GM13977 (cell line): ENCODE measurements around the gene CARD8.

Experiments
- DNase-seq: peaks from one replicate; pipeline ENCODE4 v3.0.0; 2012; ENCODE audit warnings: low spot score
- in situ Hi-C: fragments of 300-500 bp; cut with MboI; formaldehyde crosslinking; loops from one replicate; pipeline ENCODE4 v1.12.0; 2022; ENCODE audit warnings: low sequenced_read_pairs, low pct_unique_long_range_greater_than_20kb, mixed read lengths, inconsistent platforms; ENCODE audit not compliant: unreplicated experiment
- TF ChIP-seq, protein P1 (sequence below): IDR thresholded peaks from 2 replicates; pipeline ENCODE4 v1.5.1; 2012; ENCODE audit warnings: mild to moderate bottlenecking, control low read depth; ENCODE audit not compliant: insufficient read depth; ENCODE audit errors: extremely low read depth, missing control alignments

CARD8 gene, protein sequence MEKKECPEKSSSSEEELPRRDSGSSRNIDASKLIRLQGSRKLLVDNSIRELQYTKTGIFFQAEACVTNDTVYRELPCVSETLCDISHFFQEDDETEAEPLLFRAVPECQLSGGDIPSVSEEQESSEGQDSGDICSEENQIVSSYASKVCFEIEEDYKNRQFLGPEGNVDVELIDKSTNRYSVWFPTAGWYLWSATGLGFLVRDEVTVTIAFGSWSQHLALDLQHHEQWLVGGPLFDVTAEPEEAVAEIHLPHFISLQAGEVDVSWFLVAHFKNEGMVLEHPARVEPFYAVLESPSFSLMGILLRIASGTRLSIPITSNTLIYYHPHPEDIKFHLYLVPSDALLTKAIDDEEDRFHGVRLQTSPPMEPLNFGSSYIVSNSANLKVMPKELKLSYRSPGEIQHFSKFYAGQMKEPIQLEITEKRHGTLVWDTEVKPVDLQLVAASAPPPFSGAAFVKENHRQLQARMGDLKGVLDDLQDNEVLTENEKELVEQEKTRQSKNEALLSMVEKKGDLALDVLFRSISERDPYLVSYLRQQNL

DNA sequence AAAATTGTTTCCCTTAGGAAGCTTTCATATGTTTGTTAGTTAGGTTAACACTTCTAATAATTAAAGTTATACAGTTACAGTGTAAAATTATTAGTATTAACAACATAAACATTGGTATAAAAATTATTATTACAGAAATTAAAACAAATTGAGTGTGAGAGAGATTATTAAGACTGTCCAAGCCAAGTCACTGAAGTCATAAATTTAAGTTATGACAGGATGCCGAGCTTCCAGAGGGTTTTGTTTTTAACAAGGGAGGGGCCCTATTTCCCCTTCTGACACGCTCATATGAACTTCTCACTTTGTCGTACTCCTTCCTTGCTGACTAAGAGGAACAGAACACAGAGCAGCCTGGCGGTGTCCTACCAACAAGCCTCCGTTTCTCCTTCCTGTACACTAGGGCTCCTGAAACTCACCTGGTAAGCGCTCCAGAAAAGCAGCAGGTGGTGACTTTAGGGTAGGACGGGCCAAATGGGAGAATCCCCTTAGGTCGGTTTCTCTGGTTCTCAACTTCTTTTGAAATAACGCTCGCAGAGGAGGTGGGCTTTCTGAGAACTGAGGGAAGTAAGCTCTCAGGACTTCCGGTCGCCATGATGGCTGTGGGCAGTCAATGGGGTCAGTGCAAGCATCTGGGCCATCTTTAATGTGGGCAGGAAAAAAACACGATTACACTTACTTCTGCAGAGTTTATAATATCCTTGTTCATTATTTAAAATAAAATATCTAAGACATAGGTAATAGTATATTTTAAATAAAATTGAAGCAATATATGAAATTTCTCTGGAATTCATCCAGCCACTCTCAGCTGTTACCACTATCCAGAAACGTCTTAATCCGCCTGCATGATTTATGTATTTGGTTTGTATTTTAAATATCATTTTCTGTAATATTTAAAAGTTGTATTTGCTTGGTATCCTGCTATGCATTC, at the start of gene CARD8:
Gene CARD8 (minus strand): TSS at position 537 of the 928 bp plus-strand sequence. CDS start 14,892 bp downstream, outside the sequence.
- TF ChIP-seq, protein P1, sequence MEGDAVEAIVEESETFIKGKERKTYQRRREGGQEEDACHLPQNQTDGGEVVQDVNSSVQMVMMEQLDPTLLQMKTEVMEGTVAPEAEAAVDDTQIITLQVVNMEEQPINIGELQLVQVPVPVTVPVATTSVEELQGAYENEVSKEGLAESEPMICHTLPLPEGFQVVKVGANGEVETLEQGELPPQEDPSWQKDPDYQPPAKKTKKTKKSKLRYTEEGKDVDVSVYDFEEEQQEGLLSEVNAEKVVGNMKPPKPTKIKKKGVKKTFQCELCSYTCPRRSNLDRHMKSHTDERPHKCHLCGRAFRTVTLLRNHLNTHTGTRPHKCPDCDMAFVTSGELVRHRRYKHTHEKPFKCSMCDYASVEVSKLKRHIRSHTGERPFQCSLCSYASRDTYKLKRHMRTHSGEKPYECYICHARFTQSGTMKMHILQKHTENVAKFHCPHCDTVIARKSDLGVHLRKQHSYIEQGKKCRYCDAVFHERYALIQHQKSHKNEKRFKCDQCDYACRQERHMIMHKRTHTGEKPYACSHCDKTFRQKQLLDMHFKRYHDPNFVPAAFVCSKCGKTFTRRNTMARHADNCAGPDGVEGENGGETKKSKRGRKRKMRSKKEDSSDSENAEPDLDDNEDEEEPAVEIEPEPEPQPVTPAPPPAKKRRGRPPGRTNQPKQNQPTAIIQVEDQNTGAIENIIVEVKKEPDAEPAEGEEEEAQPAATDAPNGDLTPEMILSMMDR, result no peak
- in situ Hi-C loops, result loop anchor here (25.0 kb wide), 1 partner anchor 293 kb away; no protein-coding TSS in a partner anchor
- peak; percentile 61 for DNase-seq

DNA sequence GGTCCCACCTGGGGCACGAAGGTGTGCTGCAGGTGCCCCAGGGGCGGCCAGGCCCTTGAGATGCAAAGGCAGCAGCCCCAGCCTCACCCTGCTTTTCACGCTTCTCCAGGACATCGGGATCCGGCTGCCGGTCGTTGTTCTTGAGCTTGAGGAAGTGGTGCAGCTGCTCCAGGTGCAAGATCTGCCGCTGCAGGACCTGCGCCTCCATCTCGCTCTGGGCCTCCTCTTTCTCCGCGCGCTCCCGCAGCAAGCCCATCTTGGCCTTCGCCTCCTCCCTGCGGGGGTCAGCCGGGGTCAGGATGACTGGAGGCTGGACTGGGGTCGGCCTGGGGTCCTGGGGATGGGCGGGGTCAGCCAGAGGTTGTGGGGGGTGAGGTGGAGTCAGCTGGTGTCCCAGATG, 48.2 kb upstream of the CARD8 start:
- in situ Hi-C loops, result no loop called here
- TF ChIP-seq, protein P1, result no peak

DNA sequence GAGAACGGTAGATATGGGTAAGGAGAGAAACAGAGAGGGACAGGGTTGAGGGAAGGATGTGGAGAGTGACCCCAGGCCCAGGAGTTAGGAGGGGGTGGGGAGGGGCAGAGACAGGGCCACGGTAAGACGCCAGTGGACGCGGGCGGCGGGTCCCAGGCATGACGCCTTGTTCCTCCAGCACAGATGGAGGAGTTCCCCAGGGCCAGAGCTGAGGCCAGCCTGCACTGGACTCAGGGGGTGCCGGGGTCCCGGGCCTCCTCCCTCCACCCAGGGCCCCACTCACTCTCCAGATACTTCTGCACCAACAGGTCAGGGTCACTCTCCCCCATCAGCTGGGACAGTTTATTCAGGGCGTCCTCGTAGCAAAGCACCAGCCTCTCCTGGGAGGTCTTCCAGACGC, 47.7 kb upstream of the CARD8 start:
- TF ChIP-seq, protein P1, result no peak
- in situ Hi-C loops, result no loop called here

More for the DNA sequence above, 48.2 kb upstream of the CARD8 start:
- no peak for DNase-seq

DNA sequence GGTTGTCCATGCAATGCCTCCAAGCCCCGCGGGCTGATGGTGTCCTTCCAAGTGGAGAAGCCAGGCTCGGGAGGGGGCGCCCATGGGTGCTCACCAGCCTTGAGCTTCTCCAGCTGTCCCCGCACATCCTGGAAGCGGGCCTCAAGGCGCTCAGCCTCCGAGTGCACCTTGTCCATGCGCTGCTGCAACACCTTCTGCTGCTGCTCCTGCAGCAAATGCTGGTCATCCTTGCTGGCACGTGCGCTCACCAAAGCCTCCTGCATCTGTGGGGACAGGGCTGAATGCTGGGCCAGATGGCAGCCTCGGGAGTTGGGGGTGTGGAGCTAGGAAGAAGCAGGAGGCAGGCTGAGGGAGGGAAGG, 46.9 kb upstream of the CARD8 start:
- no peak for DNase-seq
- TF ChIP-seq, protein P1, result no peak
- in situ Hi-C loops, result no loop called here

More for the DNA sequence above, 47.7 kb upstream of the CARD8 start:
- no peak for DNase-seq

DNA sequence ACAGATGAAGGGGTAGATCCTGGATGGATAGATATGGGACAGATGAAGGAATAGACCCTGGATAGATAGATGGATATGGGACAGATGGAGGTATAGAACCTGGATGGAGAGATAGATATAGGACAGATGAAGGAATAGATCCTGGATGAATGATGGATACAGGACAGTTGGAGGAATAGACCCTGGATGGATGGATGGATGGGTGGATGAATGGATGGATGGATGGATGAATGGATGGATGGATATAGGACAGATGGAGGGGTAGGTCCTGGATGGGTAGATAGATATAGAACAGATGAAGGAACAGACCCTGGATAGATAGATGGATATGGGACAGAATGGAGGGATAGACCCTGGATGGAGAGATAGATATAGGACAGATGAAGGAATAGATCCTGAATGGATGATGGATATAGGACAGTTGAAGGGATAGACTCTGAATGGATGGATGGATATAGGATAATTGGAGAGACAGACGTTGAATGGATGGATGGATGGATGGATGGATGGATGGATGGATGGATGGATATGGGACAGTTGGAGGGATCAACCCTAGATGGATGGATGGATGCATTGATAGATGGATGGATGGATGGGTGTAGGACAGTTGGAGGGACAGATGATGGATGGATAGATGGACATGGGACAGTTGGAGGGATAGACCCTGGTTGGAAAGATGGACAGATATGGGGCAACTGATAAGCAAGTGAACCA, 46.3 kb upstream of the CARD8 start:
- TF ChIP-seq, protein P1, result no peak
- in situ Hi-C loops, result no loop called here
- DNase-seq, result no peak

DNA sequence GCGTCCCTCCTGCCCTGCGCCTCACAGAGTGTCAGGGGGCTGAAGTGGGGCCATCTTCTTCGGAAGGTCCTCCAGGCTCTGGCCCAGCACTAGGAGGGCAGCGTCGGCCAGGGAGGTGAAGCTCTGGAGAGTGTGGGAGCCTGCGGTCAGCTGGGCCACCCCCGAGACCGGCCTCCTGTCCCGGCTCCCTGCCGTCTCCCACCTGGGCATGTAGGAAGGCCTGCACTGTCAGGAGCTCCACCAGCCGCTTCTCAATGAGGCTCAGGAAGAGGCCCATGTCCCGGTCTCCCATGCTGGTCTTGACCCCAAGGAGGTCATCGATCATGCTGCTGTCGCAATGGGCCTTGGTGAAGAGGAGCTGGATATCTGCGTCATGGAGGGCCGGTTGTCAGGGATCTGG, 42.3 kb upstream of the CARD8 start:
- DNase-seq, result no peak
- in situ Hi-C loops, result no loop called here
- TF ChIP-seq, protein P1, result no peak
